Measurements from ENCODE around the gene CTNNA2.

DNA sequence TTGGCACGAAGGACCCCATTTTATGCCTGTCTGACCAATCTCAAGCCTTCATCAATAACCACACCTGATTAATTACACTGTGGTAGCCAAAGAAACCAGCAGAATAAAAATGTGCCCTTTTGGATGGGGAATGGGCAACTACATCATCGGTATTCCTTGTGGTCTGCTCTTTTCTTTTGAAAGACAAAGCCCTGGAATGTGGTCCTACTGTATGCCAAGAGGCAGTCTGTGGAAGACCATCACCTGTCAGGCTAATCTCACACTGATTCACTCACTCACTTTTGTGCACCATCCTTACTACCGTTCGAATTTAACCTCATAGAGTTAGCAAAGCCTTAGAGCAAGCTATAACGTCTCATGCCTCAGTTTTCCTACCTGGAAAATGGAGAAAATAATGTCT lies 1066.9 kb downstream of the CTNNA2 start:
- TF ChIP-seq, protein P1, sequence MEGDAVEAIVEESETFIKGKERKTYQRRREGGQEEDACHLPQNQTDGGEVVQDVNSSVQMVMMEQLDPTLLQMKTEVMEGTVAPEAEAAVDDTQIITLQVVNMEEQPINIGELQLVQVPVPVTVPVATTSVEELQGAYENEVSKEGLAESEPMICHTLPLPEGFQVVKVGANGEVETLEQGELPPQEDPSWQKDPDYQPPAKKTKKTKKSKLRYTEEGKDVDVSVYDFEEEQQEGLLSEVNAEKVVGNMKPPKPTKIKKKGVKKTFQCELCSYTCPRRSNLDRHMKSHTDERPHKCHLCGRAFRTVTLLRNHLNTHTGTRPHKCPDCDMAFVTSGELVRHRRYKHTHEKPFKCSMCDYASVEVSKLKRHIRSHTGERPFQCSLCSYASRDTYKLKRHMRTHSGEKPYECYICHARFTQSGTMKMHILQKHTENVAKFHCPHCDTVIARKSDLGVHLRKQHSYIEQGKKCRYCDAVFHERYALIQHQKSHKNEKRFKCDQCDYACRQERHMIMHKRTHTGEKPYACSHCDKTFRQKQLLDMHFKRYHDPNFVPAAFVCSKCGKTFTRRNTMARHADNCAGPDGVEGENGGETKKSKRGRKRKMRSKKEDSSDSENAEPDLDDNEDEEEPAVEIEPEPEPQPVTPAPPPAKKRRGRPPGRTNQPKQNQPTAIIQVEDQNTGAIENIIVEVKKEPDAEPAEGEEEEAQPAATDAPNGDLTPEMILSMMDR (IDR thresholded peaks at IDR 0.05) = no peak
- TF ChIP-seq POLR2A (IDR thresholded peaks at IDR 0.05) = no peak

Data from right lobe of liver (tissue), 4 donors.